Measurements from ENCODE around the gene CNOT3.

DNA sequence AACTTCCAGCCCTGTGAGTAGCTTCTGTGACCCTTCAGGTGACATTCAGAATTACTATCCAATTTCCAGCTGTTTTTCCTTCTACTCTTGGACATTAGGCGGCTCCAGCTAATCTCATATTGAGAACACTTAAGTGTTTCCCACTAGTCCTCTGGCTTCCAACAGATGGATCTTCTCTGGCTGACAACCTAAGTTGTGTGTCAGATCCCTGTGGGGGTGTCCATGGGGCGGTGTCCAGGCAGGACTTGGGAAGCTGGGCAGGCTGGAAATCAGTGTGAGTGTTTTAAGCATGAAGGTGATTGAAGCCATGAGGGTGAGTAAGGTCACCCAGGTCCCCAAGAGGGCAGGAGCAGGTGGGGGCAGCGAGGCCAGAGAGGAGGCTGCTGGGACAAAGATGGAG lies 10.1 kb downstream of the CNOT3 start:
- TF ChIP-seq, protein P1, sequence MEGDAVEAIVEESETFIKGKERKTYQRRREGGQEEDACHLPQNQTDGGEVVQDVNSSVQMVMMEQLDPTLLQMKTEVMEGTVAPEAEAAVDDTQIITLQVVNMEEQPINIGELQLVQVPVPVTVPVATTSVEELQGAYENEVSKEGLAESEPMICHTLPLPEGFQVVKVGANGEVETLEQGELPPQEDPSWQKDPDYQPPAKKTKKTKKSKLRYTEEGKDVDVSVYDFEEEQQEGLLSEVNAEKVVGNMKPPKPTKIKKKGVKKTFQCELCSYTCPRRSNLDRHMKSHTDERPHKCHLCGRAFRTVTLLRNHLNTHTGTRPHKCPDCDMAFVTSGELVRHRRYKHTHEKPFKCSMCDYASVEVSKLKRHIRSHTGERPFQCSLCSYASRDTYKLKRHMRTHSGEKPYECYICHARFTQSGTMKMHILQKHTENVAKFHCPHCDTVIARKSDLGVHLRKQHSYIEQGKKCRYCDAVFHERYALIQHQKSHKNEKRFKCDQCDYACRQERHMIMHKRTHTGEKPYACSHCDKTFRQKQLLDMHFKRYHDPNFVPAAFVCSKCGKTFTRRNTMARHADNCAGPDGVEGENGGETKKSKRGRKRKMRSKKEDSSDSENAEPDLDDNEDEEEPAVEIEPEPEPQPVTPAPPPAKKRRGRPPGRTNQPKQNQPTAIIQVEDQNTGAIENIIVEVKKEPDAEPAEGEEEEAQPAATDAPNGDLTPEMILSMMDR (IDR thresholded peaks at IDR 0.05), result no peak
- TF ChIP-seq POLR2AphosphoS5 (IDR thresholded peaks at IDR 0.05; ENCODE audit: insufficient read depth in 1 of 2, low read depth in 1 of 2) (no peak), POLR2A (IDR thresholded peaks at IDR 0.05) (no peak)

All from vagina (tissue), 2 donors.